HG02981 (cell line): ENCODE results near the gene B9D2.
A peak's percentile ranks its signal among the peaks of the same experiment; 100 is the strongest.
"Not testable (repeated sequence)": the region's sequence is repeated elsewhere in the genome, so short reads cannot be mapped to it uniquely, and the experiment has no call there.

Source experiments
- ATAC-seq: cut with Tn5 transposase; IDR thresholded peaks from one replicate; pipeline ENCODE4 v1.9.1; 2021; ENCODE audit warnings: mild to moderate bottlenecking, moderate library complexity; ENCODE audit not compliant: unreplicated experiment

Gene B9D2

DNA sequence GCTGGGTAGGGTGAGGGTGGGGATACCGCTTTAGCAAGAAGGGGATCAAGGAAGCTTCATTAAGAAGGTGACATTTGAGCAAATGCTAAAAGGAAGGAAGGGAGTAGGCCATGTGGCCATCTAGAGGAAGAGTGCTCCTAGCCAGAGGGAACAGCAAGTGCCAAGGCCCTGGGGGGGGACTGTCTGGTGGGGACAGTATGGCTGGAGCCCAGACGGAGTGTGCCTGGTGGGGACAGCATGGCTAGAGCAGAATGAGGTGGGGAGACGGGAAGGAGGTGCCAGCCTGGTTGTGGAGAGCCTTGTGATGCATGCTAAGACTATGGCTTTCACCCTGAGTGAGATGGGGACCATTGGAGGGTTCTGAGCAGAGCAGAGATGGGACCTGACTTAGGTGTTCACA lies 8.1 kb downstream of the B9D2 start:
- ATAC-seq = no peak

DNA sequence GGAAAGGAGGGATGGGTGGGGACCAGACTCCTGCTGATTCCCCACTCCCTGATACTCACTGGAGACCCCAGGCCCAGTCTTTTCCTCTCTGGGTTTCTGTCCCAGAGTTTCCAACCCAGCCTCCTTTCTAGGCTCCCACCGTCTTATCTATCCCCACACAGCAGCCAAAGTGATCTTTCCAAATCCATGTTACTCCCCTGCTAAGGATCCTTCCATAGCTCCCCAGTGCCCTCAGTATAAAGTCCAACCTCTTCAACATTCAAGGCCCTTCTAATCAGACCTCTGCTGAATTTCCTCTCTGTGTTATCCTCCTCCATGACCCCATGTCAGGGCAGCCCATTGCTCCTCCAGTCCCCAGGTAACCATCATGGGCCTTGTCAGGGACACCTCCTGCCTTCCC lies 8.9 kb downstream of the B9D2 start:
- ATAC-seq = no peak

DNA sequence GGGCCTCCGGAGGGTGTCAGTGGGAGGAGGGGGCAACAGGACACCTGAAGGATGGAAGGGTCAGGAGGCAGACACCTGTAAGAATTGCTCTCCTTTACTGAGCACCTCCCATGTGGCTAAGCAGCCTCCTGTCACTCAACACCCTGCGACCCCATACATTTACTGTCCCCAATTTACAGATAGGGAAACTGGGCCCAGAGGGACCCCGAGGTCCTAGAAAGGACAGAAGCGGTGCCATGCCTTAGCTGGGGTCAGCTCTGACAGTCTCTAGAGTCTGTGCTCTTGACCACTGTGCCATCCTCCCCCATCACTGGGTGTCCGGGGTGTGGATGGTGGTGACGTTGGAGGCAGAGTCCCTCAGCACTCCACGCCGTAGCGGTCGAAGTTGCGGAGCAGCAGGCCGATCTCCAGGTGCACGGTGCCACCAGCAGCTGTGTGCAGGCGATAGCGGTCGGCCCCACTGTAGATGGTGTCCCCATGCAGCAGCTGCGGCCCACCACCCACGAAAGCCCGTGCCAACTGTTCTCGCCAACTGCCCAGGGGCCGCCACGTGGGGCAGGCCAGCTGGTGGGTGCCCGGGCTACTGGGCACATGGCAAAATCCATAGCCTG lies 9.5 kb downstream of the B9D2 start:
- ATAC-seq = no peak

DNA sequence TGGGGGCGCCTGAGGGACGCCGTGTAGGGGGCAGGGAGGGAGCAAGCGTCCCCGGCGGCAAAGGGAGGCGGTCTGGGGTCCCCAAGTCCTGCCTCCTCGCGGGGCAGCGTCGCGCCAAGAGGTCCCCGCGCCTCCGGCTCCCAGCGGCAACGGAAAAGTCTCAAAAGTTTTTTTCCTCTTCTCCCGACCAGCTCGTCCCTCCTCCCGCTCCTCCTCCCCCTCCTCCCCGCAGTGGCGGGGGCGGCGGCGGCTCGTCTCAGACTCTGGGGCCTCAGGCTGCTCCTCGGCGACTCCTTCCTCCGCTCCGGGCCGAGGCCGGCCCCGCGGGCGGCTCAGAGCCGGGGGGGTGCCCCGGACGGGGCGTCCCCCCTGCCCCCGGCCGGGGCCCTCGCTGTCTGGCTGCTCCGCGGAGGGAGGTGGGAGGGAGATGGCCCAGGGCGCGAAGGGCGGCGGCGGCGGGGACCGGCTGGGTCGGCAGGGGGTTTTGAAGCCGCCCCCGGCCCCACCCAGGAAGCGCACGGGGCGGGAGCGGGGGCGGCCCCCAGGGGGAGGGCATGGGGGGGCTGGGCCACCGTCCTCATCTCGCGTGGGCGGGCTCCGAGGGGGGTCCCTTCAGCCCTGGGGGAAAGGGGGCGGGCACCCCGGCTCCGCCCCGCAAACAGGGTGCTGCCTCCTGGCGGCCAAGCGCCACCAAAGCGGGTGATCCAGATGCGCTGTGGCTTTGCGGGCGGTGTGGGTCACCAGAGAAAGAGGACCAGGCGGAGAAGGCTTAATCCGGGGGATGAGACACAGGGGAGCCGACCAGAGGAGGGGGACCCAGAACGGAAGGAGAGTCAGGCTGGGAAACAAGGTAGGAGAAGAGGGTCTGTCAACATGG lies 10.2 kb downstream of the B9D2 start, which contains the start of gene TGFB1:
Gene TGFB1 (minus strand): TSS at position 457 of the 877 bp plus-strand sequence. CDS start 878 bp downstream, outside the sequence.
- peak; percentile 40 for ATAC-seq

DNA sequence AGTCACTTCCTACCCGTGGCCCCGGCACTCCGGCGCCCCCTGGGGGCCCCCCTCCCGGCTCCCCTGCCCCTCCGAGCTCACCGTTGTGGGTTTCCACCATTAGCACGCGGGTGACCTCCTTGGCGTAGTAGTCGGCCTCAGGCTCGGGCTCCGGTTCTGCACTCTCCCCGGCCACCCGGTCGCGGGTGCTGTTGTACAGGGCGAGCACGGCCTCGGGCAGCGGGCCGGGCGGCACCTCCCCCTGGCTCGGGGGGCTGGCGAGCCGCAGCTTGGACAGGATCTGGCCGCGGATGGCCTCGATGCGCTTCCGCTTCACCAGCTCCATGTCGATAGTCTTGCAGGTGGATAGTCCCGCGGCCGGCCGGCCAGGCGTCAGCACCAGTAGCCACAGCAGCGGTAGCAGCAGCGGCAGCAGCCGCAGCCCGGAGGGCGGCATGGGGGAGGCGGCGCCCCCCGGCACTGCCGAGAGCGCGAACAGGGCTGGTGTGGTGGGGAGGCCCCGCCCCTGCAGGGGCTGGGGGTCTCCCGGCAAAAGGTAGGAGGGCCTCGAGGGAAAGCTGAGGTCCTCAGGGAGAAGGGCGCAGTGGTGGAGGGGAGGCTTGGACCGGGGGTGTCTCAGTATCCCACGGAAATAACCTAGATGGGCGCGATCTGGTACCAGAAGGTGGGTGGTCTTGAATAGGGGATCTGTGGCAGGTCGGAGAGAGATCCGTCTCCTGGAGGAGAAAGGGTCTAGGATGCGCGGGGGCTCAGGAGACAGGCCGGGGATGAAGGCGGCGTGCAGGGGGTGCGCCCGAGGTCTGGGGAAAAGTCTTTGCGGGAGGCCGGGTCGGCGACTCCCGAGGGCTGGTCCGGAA lies 11.1 kb downstream of the B9D2 start:
- ATAC-seq = no peak

DNA sequence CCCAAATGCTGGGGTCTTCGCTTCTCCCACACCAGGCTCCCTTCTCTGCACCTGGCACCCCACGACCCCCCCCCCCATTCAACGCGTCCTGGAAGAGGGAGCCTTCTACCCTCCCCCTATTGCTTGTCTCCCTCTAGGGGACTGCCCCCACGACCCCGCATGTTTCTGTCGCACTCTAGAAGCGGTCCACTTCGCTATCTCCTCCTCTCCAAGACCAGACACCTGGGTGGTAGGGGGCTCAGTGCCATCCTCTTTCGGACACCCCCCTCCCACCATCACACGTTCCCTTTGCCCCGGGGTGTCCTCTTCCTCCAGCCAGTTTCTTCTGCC lies 11.7 kb downstream of the B9D2 start:
- ATAC-seq = no peak

DNA sequence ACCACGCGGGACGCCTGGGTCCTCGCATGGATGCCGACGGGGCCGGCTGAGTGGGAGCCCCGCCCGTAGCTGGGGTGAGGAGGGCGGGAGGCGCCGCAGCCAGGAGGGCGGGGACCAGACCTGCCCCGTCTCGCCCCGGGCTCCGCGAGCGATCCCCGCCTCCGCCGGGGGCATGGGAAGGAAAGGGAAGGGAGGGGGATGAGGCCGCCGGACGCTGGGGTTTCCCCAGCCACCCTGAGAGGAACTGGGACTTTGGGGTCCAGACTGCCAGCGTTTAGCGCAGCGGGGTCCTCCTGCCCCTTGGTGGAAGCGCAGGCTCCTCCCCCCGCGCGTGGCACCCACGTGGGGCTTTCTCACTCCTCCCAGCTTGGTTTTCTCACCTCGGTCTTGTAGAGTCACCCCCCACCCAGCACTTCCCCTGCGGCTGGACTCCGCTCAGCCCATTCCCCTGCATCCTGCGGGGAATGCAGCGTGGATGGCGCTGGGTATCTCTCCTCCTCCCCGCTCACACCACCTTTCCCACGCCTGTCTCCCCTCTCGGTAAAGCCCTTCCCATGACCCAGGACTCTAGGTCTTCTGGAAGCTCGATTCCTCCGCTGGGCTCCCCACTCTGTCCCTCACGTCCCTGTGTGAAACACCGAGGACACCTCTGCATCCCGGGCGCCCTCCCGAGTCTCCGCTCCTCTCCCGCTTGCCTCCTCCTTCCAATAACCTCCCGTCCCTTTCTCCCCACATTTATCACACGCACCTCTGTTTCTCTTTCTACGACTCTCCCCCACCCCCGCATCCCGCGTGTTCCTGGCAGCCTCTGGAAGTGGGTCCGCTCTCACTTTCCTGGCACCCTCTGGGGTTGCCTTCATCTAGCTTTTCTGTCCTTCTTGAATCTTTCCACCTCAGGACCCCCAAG lies 12.4 kb downstream of the B9D2 start:
- ATAC-seq = peak; percentile 34

DNA sequence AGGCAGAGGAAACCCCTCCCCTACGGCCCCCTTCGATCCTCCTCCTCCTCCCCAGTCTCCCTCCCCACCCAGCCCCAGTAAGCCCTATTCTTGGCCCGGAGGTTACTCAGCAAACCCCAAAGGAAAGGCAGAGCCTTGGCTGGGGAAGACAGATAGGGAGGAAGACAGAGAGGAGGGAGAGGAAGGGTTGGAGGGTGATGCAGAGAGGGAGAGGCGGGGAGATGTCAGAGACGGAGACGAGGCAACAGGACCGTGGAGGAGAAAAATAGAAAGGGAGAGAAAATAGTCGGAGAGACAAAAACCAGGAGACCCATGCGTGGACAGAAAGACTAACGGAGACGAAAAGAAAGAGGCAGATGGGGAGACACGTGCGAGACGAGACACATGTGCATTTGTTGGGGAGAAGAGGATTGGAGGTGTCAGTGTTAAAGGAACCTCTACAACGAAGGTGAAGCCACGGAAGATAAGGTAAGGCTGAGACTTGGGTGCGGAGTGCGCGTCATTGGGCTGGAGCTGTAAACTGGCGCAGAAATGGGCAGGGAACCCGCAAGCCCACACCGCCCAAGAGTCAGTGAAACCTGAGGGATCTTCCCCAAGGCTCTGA lies 13.1 kb downstream of the B9D2 start:
- no peak for ATAC-seq

DNA sequence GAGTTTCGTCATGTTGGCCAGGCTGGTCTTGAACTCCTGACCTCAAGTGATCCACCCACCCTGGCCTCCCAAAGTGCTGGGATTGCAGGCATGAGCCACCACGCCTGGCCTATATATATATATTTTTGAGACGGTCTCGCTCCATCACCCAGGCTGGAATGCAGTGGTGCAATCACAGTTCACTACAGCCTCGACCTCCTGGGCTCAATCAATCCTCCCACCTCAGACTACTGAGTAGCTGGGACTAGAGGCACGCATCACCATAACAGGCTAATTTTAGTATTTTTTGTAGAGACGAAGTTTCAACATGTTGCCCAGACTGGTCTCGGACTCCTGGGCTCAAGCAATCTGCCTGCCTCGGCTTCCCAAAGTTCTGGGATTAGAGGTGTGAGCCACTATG lies 17.0 kb downstream of the B9D2 start:
- ATAC-seq = not testable (repeated sequence)

DNA sequence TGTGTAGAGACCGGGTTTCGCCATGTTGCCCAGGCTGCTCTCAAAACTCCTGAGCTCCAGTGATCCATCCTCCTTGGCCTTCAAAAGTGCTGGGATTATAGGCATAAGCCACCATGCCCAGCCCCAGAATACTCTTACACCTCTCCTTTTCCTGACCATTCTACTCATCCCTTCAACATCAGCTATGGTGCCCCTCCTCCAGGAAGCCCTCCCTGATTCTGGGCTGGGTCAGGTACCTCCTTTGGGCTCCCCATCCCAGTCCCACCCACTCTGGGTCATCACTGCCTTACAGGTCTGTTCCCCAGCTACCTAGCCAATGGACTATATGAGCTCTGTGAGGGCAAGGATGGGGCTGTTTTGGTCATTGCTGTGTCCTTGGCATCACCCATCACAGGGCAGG lies 19.8 kb downstream of the B9D2 start:
- ATAC-seq = no peak

DNA sequence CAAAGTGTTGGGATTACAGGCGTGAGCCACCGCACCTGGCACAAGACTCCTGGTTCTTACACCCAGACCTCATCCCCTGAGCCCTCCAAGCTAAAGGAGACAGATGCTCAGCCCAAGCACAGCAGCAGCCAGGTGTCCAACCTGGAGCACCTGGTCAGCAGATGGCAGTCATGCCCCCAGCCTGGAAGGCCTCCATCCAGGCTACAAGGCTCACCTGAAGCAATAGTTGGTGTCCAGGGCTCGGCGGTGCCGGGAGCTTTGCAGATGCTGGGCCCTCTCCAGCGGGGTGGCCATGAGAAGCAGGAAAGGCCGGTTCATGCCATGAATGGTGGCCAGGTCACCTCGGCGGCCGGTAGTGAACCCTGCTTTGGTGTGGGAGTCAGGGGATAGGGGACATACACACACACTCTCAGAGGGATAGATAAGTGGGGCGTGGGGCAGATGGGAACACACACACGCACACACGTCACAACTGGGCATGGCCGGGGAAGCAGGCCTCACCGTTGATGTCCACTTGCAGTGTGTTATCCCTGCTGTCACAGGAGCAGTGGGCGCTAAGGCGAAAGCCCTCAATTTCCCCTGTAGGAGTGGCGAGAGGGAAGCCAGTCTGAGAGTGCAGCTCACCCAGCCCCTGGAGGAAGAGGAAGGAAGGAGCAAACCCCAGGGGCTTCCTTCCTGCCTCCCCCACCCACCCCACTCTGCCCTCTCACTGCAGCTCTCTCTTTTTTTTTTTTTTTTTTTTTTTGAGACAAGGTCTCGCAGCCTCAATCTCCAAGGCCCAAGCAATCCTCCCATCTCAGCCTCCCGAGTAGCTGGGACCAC lies 22.1 kb downstream of the B9D2 start:
- ATAC-seq = no peak

DNA sequence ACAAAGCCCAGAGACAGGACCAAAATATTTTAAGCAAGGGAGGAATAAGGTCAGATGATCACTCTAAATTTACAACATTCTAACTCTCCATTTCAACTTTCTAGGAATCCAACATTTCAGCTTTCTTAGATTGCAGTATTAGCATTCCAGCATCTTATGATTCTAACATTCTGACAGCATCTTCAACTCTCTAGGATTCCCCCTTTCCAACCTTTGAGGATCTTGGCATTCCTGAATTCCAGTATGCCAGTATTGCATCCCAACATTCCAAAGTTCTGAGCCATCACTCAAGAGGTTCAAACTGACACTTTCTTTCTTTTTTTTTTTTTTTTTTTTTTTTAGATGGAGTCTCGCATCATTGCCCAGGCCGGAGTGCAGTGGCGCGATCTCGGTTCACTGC lies 24.0 kb downstream of the B9D2 start:
- ATAC-seq = no peak

DNA sequence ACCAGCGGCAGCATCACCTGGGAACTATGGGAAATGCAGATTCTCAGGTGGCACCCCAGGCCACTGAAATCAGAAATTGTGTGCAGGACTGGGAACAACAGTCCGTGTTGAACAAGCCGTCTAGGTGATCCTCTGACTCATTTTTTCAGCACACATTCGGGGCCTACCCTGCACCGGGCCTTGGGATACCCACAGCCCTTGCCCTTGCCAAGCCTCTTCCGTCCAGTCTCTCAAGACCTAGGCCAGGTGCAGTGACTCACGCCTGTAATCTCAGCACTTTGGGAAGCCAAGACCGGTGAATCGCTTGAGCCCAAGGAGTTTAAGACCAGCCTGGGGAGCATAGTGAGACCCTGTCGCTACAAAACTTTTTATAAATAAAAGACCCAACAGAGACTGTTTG lies 28.5 kb downstream of the B9D2 start:
- no peak for ATAC-seq

DNA sequence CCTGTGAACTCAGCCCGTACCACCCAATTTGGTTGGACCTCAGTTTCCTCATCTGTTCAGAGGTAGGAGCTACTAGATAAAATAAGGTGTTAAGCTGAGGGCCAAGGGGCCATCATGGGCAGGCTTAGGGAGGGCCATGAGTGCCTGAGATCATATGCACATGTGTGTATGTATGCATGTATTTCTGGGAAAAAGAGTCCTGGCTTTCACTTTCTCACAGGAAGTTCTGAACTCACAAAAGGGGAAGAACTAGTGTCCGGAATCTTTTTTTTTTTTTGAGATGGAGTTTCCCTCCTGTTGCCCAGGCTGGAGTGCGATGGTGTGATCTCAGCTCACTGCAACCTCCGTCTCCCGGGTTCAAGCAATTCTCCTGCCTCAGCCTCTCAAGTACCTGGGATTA lies 29.2 kb downstream of the B9D2 start:
- ATAC-seq = no peak

DNA sequence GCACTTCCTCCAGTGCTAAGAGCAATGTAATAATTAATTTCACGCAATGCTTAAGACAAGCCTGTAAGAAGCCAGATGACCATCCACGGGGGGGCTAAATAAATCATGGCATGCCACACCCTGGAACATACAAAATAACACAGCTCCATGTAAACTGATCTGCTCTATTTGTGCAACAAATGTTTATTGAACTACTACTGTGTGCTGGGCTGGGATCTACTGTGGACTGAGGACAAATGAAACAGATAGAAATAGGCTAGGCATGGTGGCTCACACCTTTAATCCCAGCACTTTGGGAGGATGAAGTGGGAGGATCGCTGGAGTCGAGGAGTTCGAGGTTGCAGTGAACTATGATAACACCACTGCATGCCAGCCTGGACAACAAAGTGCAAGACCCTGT lies 31.5 kb downstream of the B9D2 start:
- no peak for ATAC-seq

DNA sequence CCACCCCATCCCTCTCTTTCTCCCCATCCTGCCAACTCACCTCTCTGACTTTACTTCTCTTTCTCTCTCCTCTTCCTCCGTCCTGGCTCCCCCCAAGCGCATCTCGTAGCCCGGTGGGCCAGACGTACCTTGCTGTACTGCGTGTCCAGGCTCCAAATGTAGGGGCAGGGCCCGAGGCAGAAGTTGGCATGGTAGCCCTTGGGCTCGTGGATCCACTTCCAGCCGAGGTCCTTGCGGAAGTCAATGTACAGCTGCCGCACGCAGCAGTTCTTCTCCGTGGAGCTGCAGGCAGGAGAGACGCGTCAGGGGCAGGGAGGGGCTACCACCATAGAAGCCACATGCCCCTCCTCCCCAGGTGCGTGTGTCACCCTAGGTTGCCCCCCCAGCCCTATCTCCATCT lies 31.9 kb downstream of the B9D2 start:
- no peak for ATAC-seq

DNA sequence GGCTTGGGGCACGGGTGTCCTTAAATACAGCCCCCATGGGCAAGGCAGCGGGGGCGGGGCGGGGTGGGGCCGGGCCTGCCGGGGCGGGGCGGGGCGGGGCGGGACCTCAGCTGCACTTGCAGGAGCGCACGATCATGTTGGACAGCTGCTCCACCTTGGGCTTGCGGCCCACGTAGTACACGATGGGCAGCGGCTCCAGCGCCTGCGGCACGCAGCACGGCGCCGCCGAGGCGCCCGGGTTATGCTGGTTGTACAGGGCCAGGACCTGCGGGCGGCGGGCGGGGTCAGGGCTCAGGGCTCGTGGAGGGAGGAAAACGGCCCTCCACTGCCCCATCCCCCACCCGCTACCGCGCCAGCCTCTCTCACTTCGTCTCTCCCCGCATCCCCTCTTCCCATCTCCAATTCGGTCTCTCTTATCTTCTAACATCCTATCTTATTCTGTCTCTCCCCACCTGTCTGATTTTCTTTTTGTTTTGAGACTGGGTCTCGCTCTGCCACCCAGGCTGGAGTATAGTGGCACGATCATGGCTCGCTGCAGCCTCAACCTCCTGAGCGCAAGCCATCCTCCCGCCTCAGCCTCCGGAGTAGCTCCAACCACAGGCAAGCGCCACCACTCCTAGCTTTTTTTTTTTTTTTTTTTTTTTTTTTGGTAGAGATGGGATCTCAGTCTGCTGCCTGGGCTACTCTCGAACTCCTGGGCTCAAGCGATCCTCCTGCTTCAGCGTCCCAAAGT lies 32.8 kb downstream of the B9D2 start:
- ATAC-seq = no peak

DNA sequence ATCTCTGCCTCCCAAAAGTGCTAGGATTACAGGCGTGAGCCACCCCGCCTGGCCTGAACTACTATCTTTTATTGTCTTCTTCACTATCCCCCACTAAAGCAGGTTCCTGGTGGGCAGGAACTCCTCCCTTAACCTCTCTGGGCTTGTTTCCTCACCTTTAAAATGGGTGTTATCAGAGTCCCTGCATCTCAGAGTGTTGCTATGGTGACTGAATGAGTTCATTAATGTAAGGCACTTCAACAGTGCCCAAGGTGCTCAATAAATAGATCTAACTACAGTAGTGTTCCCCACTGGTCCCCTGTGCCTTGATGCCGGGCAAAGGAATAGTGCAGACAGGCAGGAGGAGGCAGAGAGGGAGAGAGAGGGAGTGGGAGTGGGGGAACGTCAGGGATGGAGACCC lies 33.5 kb downstream of the B9D2 start:
- ATAC-seq = no peak

DNA sequence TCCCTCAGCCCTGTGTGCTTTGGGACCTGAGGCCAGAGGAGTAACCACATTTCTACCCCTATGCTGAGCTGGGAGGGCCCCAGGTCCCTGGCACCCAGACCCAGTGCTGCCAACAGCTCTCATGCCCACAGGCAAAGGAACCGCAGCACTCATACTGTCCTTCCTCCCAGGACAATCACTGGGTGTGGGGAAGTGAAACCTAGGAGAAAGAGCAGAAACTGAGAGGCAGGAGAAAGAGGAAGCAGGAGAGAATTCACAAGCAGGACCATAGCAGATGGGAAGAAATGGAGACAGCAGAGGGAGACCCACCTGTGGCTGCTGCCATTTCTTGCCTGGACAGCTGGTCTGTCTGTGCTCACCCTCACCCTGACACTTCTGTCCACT lies 35.1 kb downstream of the B9D2 start:
- ATAC-seq = no peak
